HCT116 (cell line): Measurements from ENCODE around the gene EZH1. TPM values are rescaled to one million over a fixed set of nuclear protein-coding genes. Genes with fewer than 3 reads are reported as not detected.

Experiments used
- ATAC-seq: fragments of 200-7000 bp; cut with Tn5 transposase; 2 replicates; pipeline ENCODE4 v1.9.1; 2020; ENCODE audit warnings: mild to moderate bottlenecking, moderate library complexity
- BruUV-seq: library from RNA; stranded (reverse); fragments of 400-500 nt; replicated peaks from 2 replicates; lab custom pipeline; 2021; lab: Mats Ljungman, UMichigan
- CTCF ChIA-PET: fragments of 300-600 bp; sonication (Branson Sonifier 250); formaldehyde crosslinking; loops from one replicate; lab custom pipeline; 2021; ENCODE audit warnings: antibody characterized with exemption; lab: Charles Lee
- POLR2A ChIA-PET: fragments of 300-600, 350-600 bp; sonication (Branson Sonifier 250); formaldehyde crosslinking; loops from one replicate; lab custom pipeline; 2021; ENCODE audit warnings: antibody characterized with exemption; lab: Charles Lee
- RAD21 ChIA-PET, 2 experiments: fragments of 300-600 bp; sonication (Branson Sonifier 250); formaldehyde crosslinking; loops; one replicate each; lab custom pipeline; 2023; ENCODE audit warnings: low total read pairs in 2 of 2; ENCODE audit not compliant: uncharacterized antibody in 2 of 2, unreplicated experiment in 2 of 2, low non-redundant PET in 1 of 2; lab: Charles Lee
- DNase-seq: peaks from one replicate; pipeline ENCODE4 v3.0.0-alpha.2; 2010; ENCODE audit warnings: low read depth, low spot score
- H2AFZ ChIP-seq: fragments of 200-600 bp; shearing (Covaris generic), sonication (generic); 2 replicates; pipeline ENCODE4 v1.6.1; 2017; ENCODE audit warnings: low read depth, mixed run types, mixed read lengths, antibody characterized with exemption, low read length; ENCODE audit not compliant: poor library complexity, severe bottlenecking
- H3K27ac ChIP-seq: 2 replicates; pipeline ENCODE4 v1.5.1; 2012; ENCODE audit warnings: low read depth, low read length
- H3K27me3 ChIP-seq: fragments of 200-600 bp; sonication (generic); 2 replicates; pipeline ENCODE4 v1.6.1; 2016; ENCODE audit warnings: mixed run types, low read length, mixed read lengths; ENCODE audit not compliant: insufficient read depth
- H3K36me3 ChIP-seq, 2 experiments: fragments of 200-500 bp in 1 of 2; fragments of 200-600 bp in 1 of 2; sonication (Bioruptor generic) in 1 of 2; sonication (generic) in 1 of 2; 2 replicates each; pipeline versions ENCODE4 v1.5.1 to v1.6.1; 2014 to 2016; ENCODE audit warnings: low read length in 2 of 2, inconsistent platforms in 1 of 2, mixed read lengths in 1 of 2, mixed run types in 1 of 2; ENCODE audit not compliant: insufficient read depth in 2 of 2, control insufficient read depth in 1 of 2
- H3K4me1 ChIP-seq, 2 experiments: fragments of 200-600 bp in 1 of 2; sonication (generic) in 1 of 2; 2 replicates each; pipeline versions ENCODE4 v1.5.1 to v1.6.1; 2012 to 2017; ENCODE audit warnings: low read length in 2 of 2, inconsistent platforms in 1 of 2, mild to moderate bottlenecking in 1 of 2, mixed read lengths in 1 of 2, mixed run types in 1 of 2, moderate library complexity in 1 of 2; ENCODE audit not compliant: insufficient read depth in 2 of 2, control insufficient read depth in 1 of 2
- H3K4me2 ChIP-seq: fragments of 200-600 bp; sonication (generic); 2 replicates; pipeline ENCODE4 v1.6.1; 2017; ENCODE audit warnings: mixed run types, low read length, mixed read lengths
- H3K4me3 ChIP-seq, 2 experiments: fragments of 200-600 bp in 1 of 2; sonication (generic) in 1 of 2; replicated peaks in 1 of 2; 2 replicates each; pipeline ENCODE4 v1.5.1; 2011 to 2016; ENCODE audit warnings: low read length in 2 of 2, control low read depth in 1 of 2, low read depth in 1 of 2, mild to moderate bottlenecking in 1 of 2, mixed read lengths in 1 of 2, mixed run types in 1 of 2
- H3K79me2 ChIP-seq: fragments of 200-600 bp; sonication (generic); 2 replicates; pipeline ENCODE4 v1.6.1; 2017; ENCODE audit warnings: mild to moderate bottlenecking, mixed run types, low read length, moderate library complexity, mixed read lengths; ENCODE audit not compliant: insufficient read depth
- H3K9ac ChIP-seq: fragments of 200-600 bp; sonication (generic); 2 replicates; pipeline ENCODE4 v1.6.1; 2016; ENCODE audit warnings: low read length, mixed read lengths
- H3K9me2 ChIP-seq: fragments of 200-600 bp; sonication (generic), shearing (Covaris generic); 2 replicates; pipeline ENCODE4 v1.6.1; 2017; ENCODE audit warnings: mixed run types, mild to moderate bottlenecking, moderate library complexity; ENCODE audit not compliant: insufficient read depth
- H3K9me3 ChIP-seq, 2 experiments: fragments of 200-500 bp in 1 of 2; fragments of 200-600 bp in 1 of 2; sonication (Bioruptor generic) in 1 of 2; sonication (generic) in 1 of 2; 2 replicates each; pipeline ENCODE4 v1.6.1; 2014 to 2017; ENCODE audit warnings: low read length in 2 of 2, mixed read lengths in 2 of 2, inconsistent platforms in 1 of 2, low read depth in 1 of 2, mild to moderate bottlenecking in 1 of 2, mixed run types in 1 of 2, moderate library complexity in 1 of 2; ENCODE audit not compliant: control insufficient read depth in 1 of 2, insufficient read depth in 1 of 2
- H4K20me1 ChIP-seq: fragments of 200-600 bp; sonication (generic), shearing (Covaris generic); 2 replicates; pipeline ENCODE4 v1.6.1; 2017; ENCODE audit warnings: mixed run types, mild to moderate bottlenecking, moderate library complexity; ENCODE audit not compliant: insufficient read depth
- CBX3 ChIP-seq: IDR thresholded peaks from 2 replicates; pipeline ENCODE4 v1.6.1; 2012; ENCODE audit warnings: low read depth
- CEBPB ChIP-seq: IDR thresholded peaks from 2 replicates; pipeline ENCODE4 v1.6.1; 2012; ENCODE audit warnings: low read depth
- ELF1 ChIP-seq: IDR thresholded peaks from 2 replicates; pipeline ENCODE4 v1.6.1; 2012; ENCODE audit warnings: low read depth, borderline replicate concordance
- EZH2 ChIP-seq: fragments of 200-600 bp; sonication (generic); IDR thresholded peaks from 2 replicates; pipeline ENCODE4 v1.6.1; 2017; ENCODE audit warnings: antibody characterized with exemption, mixed run types
- FOSL1 ChIP-seq: IDR thresholded peaks from 2 replicates; pipeline ENCODE4 v1.6.1; 2012; ENCODE audit warnings: low read depth
- MAX ChIP-seq: IDR thresholded peaks from 2 replicates; pipeline ENCODE4 v1.6.1; 2012
- POLR2AphosphoS5 ChIP-seq: IDR thresholded peaks from 2 replicates; pipeline ENCODE4 v1.6.1; 2011; ENCODE audit warnings: mild to moderate bottlenecking, low read depth, low read length, moderate library complexity
- SP1 ChIP-seq: IDR thresholded peaks from 2 replicates; pipeline ENCODE4 v1.6.1; 2012; ENCODE audit warnings: low read depth
- TCF7L2 ChIP-seq: IDR thresholded peaks from 2 replicates; pipeline ENCODE4 v1.7.0; 2011; ENCODE audit warnings: borderline replicate concordance, inconsistent platforms; ENCODE audit not compliant: insufficient read depth, insufficient read length; ENCODE audit errors: extremely low read depth
- ZFX ChIP-seq: fragments of 450-650 bp; IDR thresholded peaks from 2 replicates; pipeline ENCODE4 v1.6.1; 2017
- intact Hi-C: fragments of 100-400 bp; cut with micrococcal nuclease; formaldehyde crosslinking; loops from 2 replicates; pipeline ENCODE4 v1.10.0; 2022
- total RNA-seq: library from RNA; stranded (reverse); gene quantifications from one replicate; pipeline ENCODE4 v1.2.1, GENCODE V29; 2021; ENCODE audit not compliant: unreplicated experiment

The EZH1 gene
- total RNA-seq, 1 experiment from 2014 or later, result 29.3 TPM

GRCh38 chr17:42675965-42676423, 68.8 kb downstream of the EZH1 start:
- RAD21 ChIA-PET, result interaction anchor here in 1 of 2 experiments (1.4 kb wide), 1 partner anchor 97 kb away, joined by 3 read pairs; no protein-coding TSS in a partner anchor
- Histone ChIP-seq H4K20me1 (no peaks in the 10 kb centered on the region), H3K4me1 (peaks cover 25 to 59% of the 10 kb centered on the region in 2 experiments), H3K27me3 (no peaks in the 10 kb centered on the region), H2AFZ (no peak overlapping the region), H3K4me3 (peak overlapping the region; percentile 95 to 98), H3K9ac (peak overlapping the region; percentile 95), H3K36me3 (peaks cover 16 to 23% of the 10 kb centered on the region in 2 experiments; a peak in 3 of 4 replicates), H3K79me2 (peaks cover 38% of the 10 kb centered on the region), H3K27ac (peak overlapping the region; percentile 86), H3K4me2 (peak overlapping the region; percentile 99), H3K9me2 (no peaks in the 10 kb centered on the region), H3K9me3 (no peaks in the 10 kb centered on the region)
- ATAC-seq (no peak), DNase-seq (no peak)
- TF ChIP-seq ZFX (no peak), POLR2AphosphoS5 (peak; percentile 34; the same call in 1 of the 2 replicates), TCF7L2 (no peak)
- TSS peak; percentile 59 for BruUV-seq
- CTCF ChIA-PET, result interaction anchor here (1.3 to 6.4 kb wide), 4 partner anchors 9 to 97 kb away, joined by 3 to 136 read pairs (median 5); partner anchors contain the start of genes PSMC3IP and TUBG2
- POLR2A ChIA-PET, result interaction anchor here (0.6 to 2.7 kb wide), 3 partner anchors 9 to 289 kb away, joined by 3 to 12 read pairs (median 7); no protein-coding TSS in a partner anchor
- intact Hi-C loops, result loop anchor here (5.0 kb wide), 1 partner anchor 54 kb away; no protein-coding TSS in a partner anchor

GRCh38 chr17:42675348-42675964, 69.4 kb downstream of the EZH1 start:
- peaks cover 17 to 27% of the 10 kb centered on the region in 2 experiments; a peak in 3 of 4 replicates for H3K36me3 ChIP-seq
- TF ChIP-seq ZFX (no peak), SP1 (no peak), ELF1 (no peak), EZH2 (no peak), CBX3 (no peak), FOSL1 (no peak), MAX (no peak), CEBPB (no peak)
- TF ChIP-seq, all 23 proteins: peak for 0
- Histone ChIP-seq H3K4me3 (peak overlapping the region; percentile 95 to 98), H3K27me3 (no peaks in the 10 kb centered on the region), H2AFZ (no peak overlapping the region), H3K4me2 (peak overlapping the region; percentile 99), H3K9ac (peak overlapping the region; percentile 95), H3K9me3 (no peaks in the 10 kb centered on the region), H3K27ac (peak overlapping the region; percentile 86), H3K4me1 (peaks cover 21 to 56% of the 10 kb centered on the region in 2 experiments), H3K9me2 (no peaks in the 10 kb centered on the region), H3K79me2 (peaks cover 38% of the 10 kb centered on the region), H4K20me1 (no peaks in the 10 kb centered on the region)
- POLR2A ChIA-PET, result interaction anchor here (0.6 to 2.1 kb wide), 3 partner anchors 15 to 289 kb away, joined by 3 to 7 read pairs (median 4); partner anchors contain the start of genes RETREG3 and TUBG1
- RAD21 ChIA-PET, result no interaction called here
- CTCF ChIA-PET, result interaction anchor here (1.6 to 6.4 kb wide), 2 partner anchors 9 to 97 kb away, joined by 5 to 136 read pairs; partner anchors contain the start of gene PSMC3IP
- intact Hi-C loops, result loop anchor here (5.0 kb wide), 1 partner anchor 53 kb away; no protein-coding TSS in a partner anchor
- no TSS peak for BruUV-seq
- no peak for DNase-seq
- ATAC-seq, result no peak
